ENCODE results near the gene BEST1.
"Not testable (repeated sequence)": the region's sequence is repeated elsewhere in the genome, so short reads cannot be mapped to it uniquely, and the experiment has no call there.

BEST1 gene

GRCh38 chr11:61964666-61965271, 14.6 kb downstream of the BEST1 start:
- not testable (repeated sequence) for DNase-seq

- DNase-seq: no peak
Observed at GRCh38 chr11:61966734-61967115, 16.6 kb downstream of the BEST1 start.

- peak; percentile 60 for DNase-seq
Observed at GRCh38 chr11:61967116-61967923, 17.2 kb downstream of the BEST1 start, which contains the start of gene FTH1. Gene FTH1 (minus strand): TSS chr11:61967634. CDS start chr11:61967425, 209 bp downstream.

- no peak for DNase-seq
Observed at GRCh38 chr11:61967924-61968757, 18.0 kb downstream of the BEST1 start.

GRCh38 chr11:61968758-61969390, 18.7 kb downstream of the BEST1 start:
- no peak for DNase-seq

- DNase-seq: no peak
Observed at GRCh38 chr11:61969391-61969758, 19.2 kb downstream of the BEST1 start.

- no peak for DNase-seq
Observed at GRCh38 chr11:61969838-61970662, 19.9 kb downstream of the BEST1 start.

- DNase-seq: no peak
Observed at GRCh38 chr11:61971248-61972111, 21.3 kb downstream of the BEST1 start.

- DNase-seq: no peak
Observed at GRCh38 chr11:61972112-61972671, 22.0 kb downstream of the BEST1 start.

- DNase-seq: no peak
Observed at GRCh38 chr11:61972672-61973475, 22.7 kb downstream of the BEST1 start.

- DNase-seq: no peak
Observed at GRCh38 chr11:61973476-61974162, 23.5 kb downstream of the BEST1 start.

GRCh38 chr11:61974766-61975631, 24.8 kb downstream of the BEST1 start:
- DNase-seq: no peak

- DNase-seq: no peak
Observed at GRCh38 chr11:61975638-61976419, 25.7 kb downstream of the BEST1 start.

GRCh38 chr11:61976420-61976800, 26.3 kb downstream of the BEST1 start:
- DNase-seq: no peak

- DNase-seq: no peak
Observed at GRCh38 chr11:61976813-61977475, 26.8 kb downstream of the BEST1 start.

GRCh38 chr11:61978703-61979661, 28.8 kb downstream of the BEST1 start:
- DNase-seq: no peak
